PC-3 (cell line): Measurements from ENCODE around the gene PRKN. TPM values are rescaled to one million over a fixed set of nuclear protein-coding genes. Genes with fewer than 3 reads are reported as not detected.

ENCODE experiments used
- ATAC-seq: fragments of 200-7000 bp; cut with Tn5 transposase; 2 replicates; pipeline ENCODE4 v1.9.1; 2020; ENCODE audit warnings: mild to moderate bottlenecking, moderate library complexity
- BruUV-seq: library from RNA; stranded (reverse); fragments of 400-500 nt; replicated peaks from 2 replicates; lab custom pipeline; 2021; lab: Mats Ljungman, UMichigan
- CTCF ChIA-PET: fragments of 300-600 bp; sonication (Branson Sonifier 250); formaldehyde crosslinking; loops from one replicate; lab custom pipeline; 2022; ENCODE audit warnings: antibody characterized with exemption; lab: Charles Lee
- POLR2A ChIA-PET: fragments of 300-600 bp; sonication (Branson Sonifier 250); formaldehyde crosslinking; loops from one replicate; lab custom pipeline; 2022; ENCODE audit warnings: antibody characterized with exemption; ENCODE audit not compliant: unreplicated experiment; lab: Charles Lee
- DNase-seq: peaks from one replicate; pipeline ENCODE4 v3.0.0-alpha.2; 2015
- H2AFZ ChIP-seq: fragments of 300-600 bp; sonication (generic); 2 replicates; pipeline ENCODE4 v1.6.0; 2016; ENCODE audit warnings: antibody characterized with exemption, low read length
- H3F3A ChIP-seq: fragments of 300-600 bp; sonication (generic); one replicate; pipeline ENCODE4 v1.6.0; 2017; ENCODE audit warnings: antibody characterized with exemption, low read length, control low read depth, mild to moderate bottlenecking; ENCODE audit not compliant: unreplicated experiment
- H3K27ac ChIP-seq: fragments of 300-600 bp; sonication (generic); 2 replicates; pipeline ENCODE4 v1.5.1; 2016; ENCODE audit warnings: mild to moderate bottlenecking, low read length
- H3K27me3 ChIP-seq: fragments of 300-600 bp; sonication (generic); 2 replicates; pipeline ENCODE4 v1.6.1; 2016; ENCODE audit warnings: low read length, mixed read lengths
- H3K36me3 ChIP-seq: fragments of 300-600 bp; sonication (generic); 2 replicates; pipeline ENCODE4 v1.6.1; 2016; ENCODE audit warnings: low read depth, mixed run types, low read length, mixed read lengths
- H3K4me1 ChIP-seq: fragments of 300-600 bp; sonication (generic); 2 replicates; pipeline ENCODE4 v1.5.1; 2016; ENCODE audit warnings: low read length; ENCODE audit not compliant: insufficient read depth
- H3K4me2 ChIP-seq: fragments of 300-600 bp; sonication (generic); 2 replicates; pipeline ENCODE4 v1.6.0; 2016; ENCODE audit warnings: low read length
- H3K4me3 ChIP-seq: fragments of 300-600 bp; sonication (generic); 2 replicates; pipeline ENCODE4 v1.5.1; 2016; ENCODE audit warnings: mild to moderate bottlenecking, low read length, mixed read lengths
- H3K79me2 ChIP-seq: fragments of 300-600 bp; sonication (generic); 2 replicates; pipeline ENCODE4 v1.6.1; 2017; ENCODE audit warnings: low read length, mixed read lengths
- H3K9ac ChIP-seq: fragments of 300-600 bp; sonication (generic); 2 replicates; pipeline ENCODE4 v1.6.0; 2016; ENCODE audit warnings: mild to moderate bottlenecking, low read length
- H3K9me2 ChIP-seq: fragments of 300-600 bp; sonication (generic); replicated peaks from 2 replicates; pipeline ENCODE4 v1.6.1; 2016; ENCODE audit warnings: mixed run types, low read length, mixed read lengths
- H3K9me3 ChIP-seq: fragments of 300-600 bp; sonication (generic); 2 replicates; pipeline ENCODE4 v1.6.1; 2016; ENCODE audit warnings: low read length, mixed read lengths
- H4K20me1 ChIP-seq: fragments of 300-600 bp; sonication (generic); 2 replicates; pipeline ENCODE4 v1.6.1; 2016; ENCODE audit warnings: low read length, mixed read lengths
- EZH2 ChIP-seq: fragments of 300-600 bp; sonication (generic); IDR thresholded peaks from one replicate; pipeline ENCODE4 v1.6.1; 2017; ENCODE audit warnings: antibody characterized with exemption, mild to moderate bottlenecking, low read length; ENCODE audit not compliant: unreplicated experiment
- EZH2phosphoT487 ChIP-seq: fragments of 300-600 bp; sonication (generic); IDR thresholded peaks from 2 replicates; pipeline ENCODE4 v1.6.1; 2018; ENCODE audit warnings: mild to moderate bottlenecking, antibody characterized with exemption, low read length, borderline replicate concordance
- intact Hi-C: fragments of 100-400 bp; cut with micrococcal nuclease; formaldehyde crosslinking; loops from 2 replicates; pipeline ENCODE4 v1.9.0; 2023
- total RNA-seq: library from RNA; depleted of rRNA; stranded (reverse); fragments of >200 nt; gene quantifications from 2 replicates; pipeline ENCODE4 v1.2.3, GENCODE V29; 2014
- TF ChIP-seq, protein P1 (sequence below): fragments of 300-600 bp; sonication (generic); conservative IDR thresholded peaks from 2 replicates; pipeline ENCODE4 v1.5.1; 2017; ENCODE audit warnings: antibody characterized with exemption, low read depth, mild to moderate bottlenecking, low read length

PRKN gene
- total RNA-seq, 1 experiment from 2014 or later = not detected

DNA sequence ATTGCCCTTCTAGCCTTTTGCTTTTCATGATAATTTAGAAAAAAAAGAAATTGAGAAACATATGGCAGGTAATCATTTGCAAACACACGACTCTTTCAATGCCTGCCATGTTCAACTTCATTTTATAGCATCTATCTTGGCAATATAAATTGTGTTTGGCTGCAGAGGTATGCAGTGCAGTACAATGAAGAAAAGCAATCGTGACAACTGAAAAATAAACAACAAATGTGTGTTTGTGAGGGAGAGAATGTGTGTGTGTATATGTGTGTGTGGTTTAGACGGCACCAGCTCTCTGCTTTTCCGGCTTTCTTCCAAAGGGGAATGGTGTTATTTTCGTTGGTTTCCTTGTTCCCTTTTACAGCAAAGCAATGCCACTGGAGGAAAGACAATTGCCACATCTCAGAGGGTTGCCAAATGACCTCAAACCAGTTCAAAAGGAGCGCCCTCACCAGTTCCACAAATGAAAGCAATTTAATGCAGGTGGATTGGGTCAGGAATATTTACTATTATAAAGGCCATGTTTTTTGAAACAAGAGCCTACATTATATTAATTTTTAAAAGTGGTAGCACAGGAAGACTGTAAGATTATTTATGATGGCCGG is 587.2 kb downstream of the PRKN start:
- DNase-seq (no peak), ATAC-seq (no peak)
- Histone ChIP-seq H3K4me3 (no peak overlapping the region), H3K4me2 (no peak overlapping the region), H3K36me3 (no peaks in the 10 kb centered on the region), H3K4me1 (no peaks in the 10 kb centered on the region), H2AFZ (no peak overlapping the region), H3K27ac (no peak overlapping the region), H3F3A (no peaks in the 10 kb centered on the region), H3K9me2 (no peaks in the 10 kb centered on the region), H3K9me3 (no peaks in the 10 kb centered on the region), H3K27me3 (0 out of 2 replicates have a peak, but pooled peaks cover 3% of the 10 kb centered on the region), H3K9ac (no peak overlapping the region), H3K79me2 (no peaks in the 10 kb centered on the region), H4K20me1 (no peaks in the 10 kb centered on the region)
- CTCF ChIA-PET = no interaction called here
- POLR2A ChIA-PET = no interaction called here
- BruUV-seq = no TSS peak
- intact Hi-C loops = no loop called here
- no peak for TF ChIP-seq EZH2
- TF ChIP-seq EZH2phosphoT487 = no peak
- TF ChIP-seq, protein P1, sequence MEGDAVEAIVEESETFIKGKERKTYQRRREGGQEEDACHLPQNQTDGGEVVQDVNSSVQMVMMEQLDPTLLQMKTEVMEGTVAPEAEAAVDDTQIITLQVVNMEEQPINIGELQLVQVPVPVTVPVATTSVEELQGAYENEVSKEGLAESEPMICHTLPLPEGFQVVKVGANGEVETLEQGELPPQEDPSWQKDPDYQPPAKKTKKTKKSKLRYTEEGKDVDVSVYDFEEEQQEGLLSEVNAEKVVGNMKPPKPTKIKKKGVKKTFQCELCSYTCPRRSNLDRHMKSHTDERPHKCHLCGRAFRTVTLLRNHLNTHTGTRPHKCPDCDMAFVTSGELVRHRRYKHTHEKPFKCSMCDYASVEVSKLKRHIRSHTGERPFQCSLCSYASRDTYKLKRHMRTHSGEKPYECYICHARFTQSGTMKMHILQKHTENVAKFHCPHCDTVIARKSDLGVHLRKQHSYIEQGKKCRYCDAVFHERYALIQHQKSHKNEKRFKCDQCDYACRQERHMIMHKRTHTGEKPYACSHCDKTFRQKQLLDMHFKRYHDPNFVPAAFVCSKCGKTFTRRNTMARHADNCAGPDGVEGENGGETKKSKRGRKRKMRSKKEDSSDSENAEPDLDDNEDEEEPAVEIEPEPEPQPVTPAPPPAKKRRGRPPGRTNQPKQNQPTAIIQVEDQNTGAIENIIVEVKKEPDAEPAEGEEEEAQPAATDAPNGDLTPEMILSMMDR = no peak

DNA sequence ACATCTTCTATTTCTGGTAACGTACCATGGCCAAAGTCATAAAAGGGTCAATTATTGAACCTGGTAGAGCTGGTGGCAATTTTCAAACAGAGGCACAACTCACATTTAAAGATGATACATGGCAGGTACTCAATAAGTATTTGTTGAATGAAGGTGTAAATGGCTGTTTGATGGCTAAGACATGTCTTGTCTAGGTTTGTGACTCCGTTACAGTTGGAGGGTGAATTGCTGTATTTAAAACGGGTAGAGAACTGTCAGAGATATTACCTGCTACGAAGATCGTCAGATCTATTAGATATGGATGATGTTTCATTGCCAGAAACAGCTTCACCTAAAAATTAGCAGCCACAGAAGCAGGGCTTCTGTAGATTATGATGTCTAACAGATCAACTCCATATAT is 601.9 kb downstream of the PRKN start:
- no peaks in the 10 kb centered on the region for H3K79me2 ChIP-seq

More for the DNA sequence above, 601.9 kb downstream of the PRKN start:
- no peaks in the 10 kb centered on the region for H3K9me2 ChIP-seq
- H3K27me3 ChIP-seq = no peaks in the 10 kb centered on the region
- no TSS peak for BruUV-seq
- H3K4me3 ChIP-seq = no peak overlapping the region
- no peak overlapping the region for H3K9ac ChIP-seq
- no peak overlapping the region for H3K4me2 ChIP-seq
- no peak overlapping the region for H2AFZ ChIP-seq
- intact Hi-C loops = no loop called here
- no peaks in the 10 kb centered on the region for H3F3A ChIP-seq
- H3K4me1 ChIP-seq = no peaks in the 10 kb centered on the region
- TF ChIP-seq EZH2phosphoT487 (no peak), EZH2 (no peak)
- TF ChIP-seq, protein P1 = no peak
- CTCF ChIA-PET = no interaction called here
- H3K36me3 ChIP-seq = no peaks in the 10 kb centered on the region
- ATAC-seq = no peak
- H3K27ac ChIP-seq = no peak overlapping the region
- no peaks in the 10 kb centered on the region for H4K20me1 ChIP-seq
- POLR2A ChIA-PET = no interaction called here
- no peaks in the 10 kb centered on the region for H3K9me3 ChIP-seq
- DNase-seq = no peak
